HG03469 (cell line): Measurements from ENCODE around the gene HADH.
"Not testable (repeated sequence)": the region's sequence is repeated elsewhere in the genome, so short reads cannot be mapped to it uniquely, and the experiment has no call there.

Experiments used
- ATAC-seq: cut with Tn5 transposase; IDR thresholded peaks from one replicate; pipeline ENCODE4 v1.9.1; 2021; ENCODE audit warnings: mild to moderate bottlenecking, moderate library complexity, moderate number of reproducible peaks; ENCODE audit not compliant: unreplicated experiment

HADH gene

GRCh38 chr4:107989537-107990386 is at the start of gene HADH:
Gene HADH (plus strand): TSS chr4:107989889. CDS start chr4:107989933, 44 bp downstream.
- ATAC-seq, result peak; percentile 93

- no peak for ATAC-seq
Observed at GRCh38 chr4:107945809-107946208, 43.9 kb upstream of the HADH start.

GRCh38 chr4:107950746-107951540 is 38.7 kb upstream of the HADH start:
- no peak for ATAC-seq

GRCh38 chr4:107951551-107951950 is 38.1 kb upstream of the HADH start:
- no peak for ATAC-seq

DNA sequence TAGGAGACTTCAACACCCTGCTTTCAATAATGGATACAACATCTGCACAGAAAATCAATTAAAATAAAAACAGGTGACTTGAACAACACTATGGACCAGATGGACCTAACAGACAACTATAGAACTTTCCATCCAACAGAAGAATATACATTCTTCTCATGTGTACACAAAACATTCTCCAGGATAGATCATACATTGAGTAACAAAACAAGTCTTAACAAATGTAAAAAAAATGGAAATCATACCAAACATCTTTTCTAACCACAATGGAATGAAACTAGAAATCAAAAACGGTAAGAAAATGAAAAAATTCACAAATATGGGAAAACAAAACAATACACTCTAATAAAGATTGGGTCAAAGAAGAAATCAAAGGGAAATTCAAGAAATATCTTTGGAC is 33.7 kb upstream of the HADH start:
- ATAC-seq, result no peak

DNA sequence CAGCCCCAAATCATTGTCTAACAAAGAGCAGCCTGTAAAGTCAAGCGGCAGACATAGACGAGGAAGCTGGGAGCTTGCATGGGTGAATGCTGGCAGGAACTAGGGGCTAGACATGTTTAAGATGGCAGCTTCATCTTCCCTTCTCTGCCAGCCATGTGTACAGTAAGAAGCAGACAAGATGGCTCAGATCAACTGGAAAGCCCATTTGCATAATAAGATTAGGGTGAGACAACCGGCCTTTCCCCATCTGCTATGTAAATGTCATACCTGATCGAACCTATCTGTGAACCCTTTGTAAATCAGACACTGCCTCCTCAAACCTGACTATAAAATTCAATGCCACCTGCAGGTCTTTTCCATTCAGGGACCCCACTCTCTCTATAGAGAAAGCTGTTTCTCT is 22.8 kb upstream of the HADH start:
- no peak for ATAC-seq

DNA sequence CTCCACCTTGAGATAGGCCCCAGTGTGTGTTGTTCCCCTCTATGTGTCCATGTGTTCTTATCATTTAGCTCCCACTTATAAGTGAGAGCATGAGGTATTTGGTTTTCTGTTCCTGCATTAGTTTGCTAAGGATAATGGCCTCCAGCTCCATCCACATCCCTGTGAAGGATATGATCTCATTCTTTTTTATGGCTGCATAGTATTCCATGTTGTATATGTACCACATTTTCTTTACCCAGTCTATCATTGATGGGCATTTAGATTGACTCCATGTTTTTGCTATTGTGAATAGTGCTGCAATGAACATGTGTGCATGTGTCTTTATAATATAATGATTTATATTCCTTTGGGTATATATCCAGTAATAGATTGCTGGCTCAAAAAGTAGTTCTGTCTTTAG is 22.2 kb upstream of the HADH start:
- not testable (repeated sequence) for ATAC-seq

DNA sequence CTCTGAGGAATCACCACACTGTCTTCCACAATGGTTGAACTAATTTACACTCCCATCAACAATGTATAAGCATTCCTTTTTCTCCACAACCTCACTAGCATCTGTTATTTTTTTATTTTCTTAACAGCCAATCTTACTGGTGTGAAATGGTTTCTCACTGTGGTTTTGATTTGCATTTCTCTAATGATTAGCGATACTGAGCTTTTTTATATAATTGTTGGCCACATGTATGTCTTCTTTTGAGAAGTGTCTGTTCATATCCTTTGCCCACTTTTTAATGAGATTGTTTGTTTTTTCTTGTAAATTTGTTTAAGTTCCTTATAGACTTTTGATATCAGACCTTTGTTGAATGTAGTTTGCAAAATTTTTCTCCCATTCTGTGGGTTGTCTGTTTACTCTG is 21.8 kb upstream of the HADH start:
- ATAC-seq, result not testable (repeated sequence)

- no peak for ATAC-seq
Observed at GRCh38 chr4:107970063-107970798, 19.5 kb upstream of the HADH start.

GRCh38 chr4:107972605-107973004 is 17.1 kb upstream of the HADH start:
- no peak for ATAC-seq

DNA sequence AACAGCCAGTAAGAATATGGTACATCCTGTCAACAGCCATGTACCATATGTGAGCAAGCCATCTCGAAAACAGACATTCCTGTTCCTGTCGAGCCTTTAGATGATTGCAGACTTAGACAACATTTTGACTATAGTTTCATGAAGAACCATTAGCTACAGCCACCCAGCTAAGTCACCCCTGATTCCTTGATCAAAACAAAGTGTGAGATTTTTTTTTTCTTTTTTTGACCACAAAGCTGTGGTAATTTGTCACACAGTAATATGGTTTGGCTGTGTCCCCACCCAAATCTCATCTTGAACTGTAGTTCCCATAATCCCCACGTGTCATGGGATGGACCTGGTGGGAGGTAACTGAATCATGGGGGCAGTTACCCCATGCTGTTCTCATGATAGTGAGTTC is 15.2 kb upstream of the HADH start:
- no peak for ATAC-seq

GRCh38 chr4:107977482-107977881 is 12.2 kb upstream of the HADH start:
- ATAC-seq, result no peak

DNA sequence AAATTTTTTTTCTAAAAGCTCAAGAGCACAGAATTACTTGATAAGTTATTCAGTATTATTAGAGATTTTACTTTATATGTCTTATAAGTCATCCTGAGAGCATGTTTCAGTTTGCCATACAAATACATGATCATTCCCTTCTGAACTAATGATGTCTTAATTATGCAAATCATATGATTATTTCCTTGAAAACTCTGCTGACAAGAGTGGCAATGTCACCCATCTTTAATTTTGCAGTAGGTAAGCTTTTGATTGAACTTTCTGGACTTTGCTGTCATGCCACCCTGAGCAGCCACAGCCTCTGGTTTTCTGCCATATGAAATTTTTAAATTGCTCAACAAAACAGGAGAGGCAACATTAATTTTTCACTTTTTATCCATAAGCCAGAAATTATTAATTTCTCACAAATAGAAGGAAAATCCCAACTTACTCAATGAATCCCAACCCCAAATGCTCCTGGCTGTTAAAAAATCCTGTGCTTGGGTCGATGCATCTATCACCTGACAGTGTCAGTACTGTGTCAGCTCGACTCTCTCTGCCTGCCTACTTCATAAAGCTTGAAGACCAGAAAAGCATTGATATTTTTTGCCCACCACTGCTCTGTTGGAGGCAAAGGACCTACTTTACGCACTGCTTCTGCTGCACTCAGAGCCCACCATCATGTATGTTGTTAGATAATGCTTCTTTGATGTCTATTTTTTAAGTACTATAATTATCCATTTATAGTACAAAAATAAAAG is 11.6 kb upstream of the HADH start:
- ATAC-seq, result no peak

GRCh38 chr4:107978716-107979451 is 10.8 kb upstream of the HADH start:
- no peak for ATAC-seq

GRCh38 chr4:107987916-107988762 is 1.6 kb upstream of the HADH start:
- no peak for ATAC-seq

DNA sequence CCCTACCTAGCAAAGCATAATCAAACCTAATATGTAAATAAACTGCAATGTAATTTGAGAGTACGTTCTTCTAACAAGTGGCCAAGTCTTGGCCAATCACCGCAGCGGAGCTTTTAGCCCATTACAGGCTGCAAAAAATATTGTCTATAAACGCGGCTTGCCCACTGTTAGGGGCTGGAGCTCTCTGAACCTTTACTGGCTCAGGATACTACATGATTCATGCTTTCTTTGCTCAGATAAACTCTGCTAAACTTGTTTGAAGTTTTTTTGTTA is 990 bp upstream of the HADH start:
- no peak for ATAC-seq

DNA sequence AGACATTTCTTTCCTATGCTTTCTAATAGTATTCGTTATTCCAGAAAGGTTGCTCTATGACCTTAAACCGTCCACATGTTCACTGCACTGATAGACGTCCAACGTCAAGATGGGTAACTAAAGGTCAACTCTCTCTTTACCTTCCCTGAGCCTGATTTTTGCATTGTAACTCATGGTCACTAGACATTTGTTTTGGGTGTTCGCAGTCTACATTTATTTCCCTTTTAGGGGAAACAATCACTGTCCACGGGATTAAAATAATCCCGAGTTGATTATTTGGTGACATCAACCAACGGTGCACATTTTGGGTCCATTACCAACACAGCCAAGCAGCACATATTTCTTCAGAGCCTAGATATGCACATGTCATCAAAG is 540 bp upstream of the HADH start:
- ATAC-seq, result no peak

- ATAC-seq, result no peak
Observed at GRCh38 chr4:107991945-107992630, 2.4 kb downstream of the HADH start.

DNA sequence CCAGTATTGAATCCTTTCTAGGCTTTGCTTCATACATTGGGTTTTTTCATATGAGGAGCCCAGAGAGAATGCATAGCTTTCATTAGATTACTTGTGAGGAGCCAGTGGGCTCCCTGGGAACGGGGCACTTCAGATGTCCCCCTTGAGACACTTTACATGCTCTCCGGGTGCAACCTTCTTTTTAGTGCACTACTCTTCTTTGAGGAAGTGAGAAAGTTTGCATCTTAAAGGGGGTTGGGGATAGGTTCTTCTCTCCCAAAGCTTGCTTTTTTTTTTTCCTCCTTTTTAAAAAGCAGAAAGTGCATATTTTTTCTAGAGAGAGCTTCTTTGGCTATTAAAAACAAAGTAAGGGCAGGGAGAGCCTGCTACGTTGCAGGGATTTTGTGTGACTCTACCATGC is 4.3 kb downstream of the HADH start:
- ATAC-seq, result peak; percentile 29
